PC-3 (cell line): ENCODE measurements around the gene WDR6. TPM values are rescaled to one million over a fixed set of nuclear protein-coding genes. Genes with fewer than 3 reads are reported as not detected.

Experiments used
- ATAC-seq: fragments of 200-7000 bp; cut with Tn5 transposase; 2 replicates; pipeline ENCODE4 v1.9.1; 2020; ENCODE audit warnings: mild to moderate bottlenecking, moderate library complexity
- BruUV-seq: library from RNA; stranded (reverse); fragments of 400-500 nt; replicated peaks from 2 replicates; lab custom pipeline; 2021; lab: Mats Ljungman, UMichigan
- CTCF ChIA-PET: fragments of 300-600 bp; sonication (Branson Sonifier 250); formaldehyde crosslinking; loops from one replicate; lab custom pipeline; 2022; ENCODE audit warnings: antibody characterized with exemption; lab: Charles Lee
- POLR2A ChIA-PET: fragments of 300-600 bp; sonication (Branson Sonifier 250); formaldehyde crosslinking; loops from one replicate; lab custom pipeline; 2022; ENCODE audit warnings: antibody characterized with exemption; ENCODE audit not compliant: unreplicated experiment; lab: Charles Lee
- DNase-seq: peaks from one replicate; pipeline ENCODE4 v3.0.0-alpha.2; 2015
- H2AFZ ChIP-seq: fragments of 300-600 bp; sonication (generic); 2 replicates; pipeline ENCODE4 v1.6.0; 2016; ENCODE audit warnings: antibody characterized with exemption, low read length
- H3F3A ChIP-seq: fragments of 300-600 bp; sonication (generic); one replicate; pipeline ENCODE4 v1.6.0; 2017; ENCODE audit warnings: antibody characterized with exemption, low read length, control low read depth, mild to moderate bottlenecking; ENCODE audit not compliant: unreplicated experiment
- H3K27ac ChIP-seq: fragments of 300-600 bp; sonication (generic); 2 replicates; pipeline ENCODE4 v1.5.1; 2016; ENCODE audit warnings: mild to moderate bottlenecking, low read length
- H3K27me3 ChIP-seq: fragments of 300-600 bp; sonication (generic); 2 replicates; pipeline ENCODE4 v1.6.1; 2016; ENCODE audit warnings: low read length, mixed read lengths
- H3K36me3 ChIP-seq: fragments of 300-600 bp; sonication (generic); 2 replicates; pipeline ENCODE4 v1.6.1; 2016; ENCODE audit warnings: low read depth, mixed run types, low read length, mixed read lengths
- H3K4me1 ChIP-seq: fragments of 300-600 bp; sonication (generic); 2 replicates; pipeline ENCODE4 v1.5.1; 2016; ENCODE audit warnings: low read length; ENCODE audit not compliant: insufficient read depth
- H3K4me2 ChIP-seq: fragments of 300-600 bp; sonication (generic); 2 replicates; pipeline ENCODE4 v1.6.0; 2016; ENCODE audit warnings: low read length
- H3K4me3 ChIP-seq: fragments of 300-600 bp; sonication (generic); 2 replicates; pipeline ENCODE4 v1.5.1; 2016; ENCODE audit warnings: mild to moderate bottlenecking, low read length, mixed read lengths
- H3K79me2 ChIP-seq: fragments of 300-600 bp; sonication (generic); 2 replicates; pipeline ENCODE4 v1.6.1; 2017; ENCODE audit warnings: low read length, mixed read lengths
- H3K9ac ChIP-seq: fragments of 300-600 bp; sonication (generic); 2 replicates; pipeline ENCODE4 v1.6.0; 2016; ENCODE audit warnings: mild to moderate bottlenecking, low read length
- H3K9me2 ChIP-seq: fragments of 300-600 bp; sonication (generic); replicated peaks from 2 replicates; pipeline ENCODE4 v1.6.1; 2016; ENCODE audit warnings: mixed run types, low read length, mixed read lengths
- H3K9me3 ChIP-seq: fragments of 300-600 bp; sonication (generic); 2 replicates; pipeline ENCODE4 v1.6.1; 2016; ENCODE audit warnings: low read length, mixed read lengths
- H4K20me1 ChIP-seq: fragments of 300-600 bp; sonication (generic); 2 replicates; pipeline ENCODE4 v1.6.1; 2016; ENCODE audit warnings: low read length, mixed read lengths
- EZH2 ChIP-seq: fragments of 300-600 bp; sonication (generic); IDR thresholded peaks from one replicate; pipeline ENCODE4 v1.6.1; 2017; ENCODE audit warnings: antibody characterized with exemption, mild to moderate bottlenecking, low read length; ENCODE audit not compliant: unreplicated experiment
- EZH2phosphoT487 ChIP-seq: fragments of 300-600 bp; sonication (generic); IDR thresholded peaks from 2 replicates; pipeline ENCODE4 v1.6.1; 2018; ENCODE audit warnings: mild to moderate bottlenecking, antibody characterized with exemption, low read length, borderline replicate concordance
- intact Hi-C: fragments of 100-400 bp; cut with micrococcal nuclease; formaldehyde crosslinking; loops from 2 replicates; pipeline ENCODE4 v1.9.0; 2023
- total RNA-seq: library from RNA; depleted of rRNA; stranded (reverse); fragments of >200 nt; gene quantifications from 2 replicates; pipeline ENCODE4 v1.2.3, GENCODE V29; 2014
- TF ChIP-seq, protein P1 (sequence below): fragments of 300-600 bp; sonication (generic); conservative IDR thresholded peaks from 2 replicates; pipeline ENCODE4 v1.5.1; 2017; ENCODE audit warnings: antibody characterized with exemption, low read depth, mild to moderate bottlenecking, low read length

WDR6 gene
- total RNA-seq, 1 experiment from 2014 or later = 92.7 TPM

DNA sequence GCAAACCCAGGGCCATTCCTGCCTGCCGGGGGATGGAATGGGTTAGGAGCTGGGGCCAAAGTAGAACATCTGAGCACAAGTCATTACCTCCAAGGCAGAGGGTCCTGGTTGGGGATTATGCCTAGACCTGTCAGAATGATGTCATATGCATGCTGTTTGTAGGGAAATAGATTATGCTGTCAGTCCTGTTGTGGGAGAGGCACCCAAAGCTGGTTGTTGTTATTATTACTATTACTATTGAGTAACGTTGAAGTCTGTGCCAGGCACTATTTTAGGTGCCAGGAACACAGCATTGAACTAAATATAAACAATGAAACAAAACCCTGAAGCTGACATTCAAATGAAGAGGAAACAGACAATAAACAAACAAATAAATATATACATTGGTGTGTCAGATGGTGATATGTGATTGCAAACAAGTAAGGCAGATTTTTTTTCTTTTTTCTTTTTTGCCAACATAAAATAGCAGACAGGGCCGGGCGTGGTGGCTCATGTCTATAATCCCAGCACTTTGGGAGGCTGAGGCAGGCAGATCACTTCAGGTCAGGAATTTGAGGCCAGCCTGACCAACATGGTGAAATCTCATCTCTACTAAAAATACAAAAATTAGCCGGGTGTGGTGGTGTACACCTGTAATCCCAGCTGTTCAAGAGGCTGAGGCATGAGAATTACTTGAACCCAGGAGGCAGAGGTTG lies 15.2 kb upstream of the WDR6 start:
- ChIA-PET CTCF (interaction anchor here (0.5 to 1.6 kb wide), 2 partner anchors 15 to 25 kb away, joined by 3 to 5 read pairs; partner anchors contain the start of gene WDR6), POLR2A (interaction anchor here (1.1 to 1.2 kb wide), 2 partner anchors 15 to 30 kb away, joined by 3 to 5 read pairs; partner anchors contain the start of genes NDUFAF3 and WDR6)
- no peaks in the 10 kb centered on the region for H3K9me3 ChIP-seq
- peak overlapping the region; percentile 90 for H3K4me3 ChIP-seq
- TF ChIP-seq EZH2 (no peak), EZH2phosphoT487 (no peak)
- TF ChIP-seq, protein P1, sequence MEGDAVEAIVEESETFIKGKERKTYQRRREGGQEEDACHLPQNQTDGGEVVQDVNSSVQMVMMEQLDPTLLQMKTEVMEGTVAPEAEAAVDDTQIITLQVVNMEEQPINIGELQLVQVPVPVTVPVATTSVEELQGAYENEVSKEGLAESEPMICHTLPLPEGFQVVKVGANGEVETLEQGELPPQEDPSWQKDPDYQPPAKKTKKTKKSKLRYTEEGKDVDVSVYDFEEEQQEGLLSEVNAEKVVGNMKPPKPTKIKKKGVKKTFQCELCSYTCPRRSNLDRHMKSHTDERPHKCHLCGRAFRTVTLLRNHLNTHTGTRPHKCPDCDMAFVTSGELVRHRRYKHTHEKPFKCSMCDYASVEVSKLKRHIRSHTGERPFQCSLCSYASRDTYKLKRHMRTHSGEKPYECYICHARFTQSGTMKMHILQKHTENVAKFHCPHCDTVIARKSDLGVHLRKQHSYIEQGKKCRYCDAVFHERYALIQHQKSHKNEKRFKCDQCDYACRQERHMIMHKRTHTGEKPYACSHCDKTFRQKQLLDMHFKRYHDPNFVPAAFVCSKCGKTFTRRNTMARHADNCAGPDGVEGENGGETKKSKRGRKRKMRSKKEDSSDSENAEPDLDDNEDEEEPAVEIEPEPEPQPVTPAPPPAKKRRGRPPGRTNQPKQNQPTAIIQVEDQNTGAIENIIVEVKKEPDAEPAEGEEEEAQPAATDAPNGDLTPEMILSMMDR = no peak
- H3K4me2 ChIP-seq = peak overlapping the region; percentile 94
- peaks cover 22% of the 10 kb centered on the region for H3K4me1 ChIP-seq
- ATAC-seq (no peak), DNase-seq (no peak)
- peaks cover 48% of the 10 kb centered on the region for H3K79me2 ChIP-seq
- BruUV-seq = no TSS peak
- H3K27ac ChIP-seq = no peak overlapping the region
- no peaks in the 10 kb centered on the region for H3K36me3 ChIP-seq
- H2AFZ ChIP-seq = no peak overlapping the region
- no peaks in the 10 kb centered on the region for H3K27me3 ChIP-seq
- H3F3A ChIP-seq = no peaks in the 10 kb centered on the region
- H3K9ac ChIP-seq = no peak overlapping the region
- no peaks in the 10 kb centered on the region for H4K20me1 ChIP-seq
- intact Hi-C loops = loop anchor here (1.0 kb wide), 1 partner anchor 15 kb away; the partner anchor contains the start of gene WDR6
- H3K9me2 ChIP-seq = no peaks in the 10 kb centered on the region

DNA sequence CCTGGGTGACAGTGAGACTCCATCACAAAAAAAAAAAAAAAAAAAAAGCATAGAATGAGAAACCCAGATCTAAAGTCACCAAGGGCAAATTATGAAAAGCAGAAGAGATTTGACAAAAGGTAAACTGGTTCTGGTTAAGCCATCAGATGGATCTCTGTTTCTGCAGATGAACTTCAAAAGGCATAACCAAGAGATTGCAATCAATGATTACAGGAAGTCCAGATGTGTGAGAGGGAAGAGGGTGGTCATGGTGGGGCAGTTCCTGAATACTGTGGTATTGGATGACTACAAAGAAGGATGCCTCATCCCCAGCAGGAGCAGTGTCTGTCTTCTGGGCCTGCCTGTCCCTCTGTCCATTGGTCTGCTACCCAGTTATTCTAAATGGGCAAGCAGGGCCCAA lies 13.4 kb upstream of the WDR6 start:
- Histone ChIP-seq H3K9me3 (no peaks in the 10 kb centered on the region), H2AFZ (no peak overlapping the region), H3K36me3 (no peaks in the 10 kb centered on the region), H3K27ac (no peak overlapping the region), H3K79me2 (peaks cover 48% of the 10 kb centered on the region), H3K9me2 (no peaks in the 10 kb centered on the region), H3K27me3 (no peaks in the 10 kb centered on the region), H3K4me3 (no peak overlapping the region), H3F3A (no peaks in the 10 kb centered on the region), H3K4me1 (peaks cover 22% of the 10 kb centered on the region), H4K20me1 (no peaks in the 10 kb centered on the region), H3K9ac (no peak overlapping the region), H3K4me2 (no peak overlapping the region)
- TF ChIP-seq EZH2phosphoT487 (no peak), EZH2 (no peak)
- TF ChIP-seq, protein P1 = no peak
- ChIA-PET CTCF (no interaction called here), POLR2A (no interaction called here)
- BruUV-seq = no TSS peak
- intact Hi-C loops = no loop called here
- DNase-seq = no peak
- no peak for ATAC-seq

DNA sequence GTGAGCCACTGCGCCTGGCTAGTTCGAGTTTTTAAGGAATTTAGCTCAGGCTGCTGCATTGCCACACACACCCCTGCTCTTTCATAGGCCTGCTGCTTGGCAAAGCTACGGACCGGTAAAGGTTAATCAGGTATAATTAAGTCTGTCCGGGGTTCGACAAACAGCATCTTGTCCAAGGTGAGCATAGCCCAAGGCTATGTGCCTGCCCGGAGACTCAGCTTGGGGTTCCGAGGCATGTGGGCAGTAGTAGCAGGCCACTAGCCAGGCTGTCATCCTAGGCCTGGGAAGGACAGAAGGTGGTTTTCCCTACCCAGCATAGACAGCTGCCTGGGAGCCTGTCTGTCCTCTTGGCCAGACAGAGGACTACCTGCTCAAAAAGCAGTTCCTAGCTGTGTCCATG lies 10.6 kb upstream of the WDR6 start:
- ATAC-seq (no peak), DNase-seq (no peak)
- no TSS peak for BruUV-seq
- Histone ChIP-seq H3K4me3 (no peak overlapping the region), H3K9me3 (no peaks in the 10 kb centered on the region), H2AFZ (no peak overlapping the region), H3K9me2 (no peaks in the 10 kb centered on the region), H3K79me2 (peaks cover 25% of the 10 kb centered on the region), H4K20me1 (no peaks in the 10 kb centered on the region), H3K9ac (no peak overlapping the region), H3K4me1 (peaks cover 6% of the 10 kb centered on the region; the same call in 1 of the 2 replicates), H3K27ac (no peak overlapping the region), H3K36me3 (no peaks in the 10 kb centered on the region), H3K27me3 (no peaks in the 10 kb centered on the region), H3F3A (no peaks in the 10 kb centered on the region), H3K4me2 (no peak overlapping the region)
- no peak for TF ChIP-seq EZH2
- TF ChIP-seq EZH2phosphoT487 = no peak
- TF ChIP-seq, protein P1 = no peak
- ChIA-PET POLR2A (no interaction called here), CTCF (no interaction called here)
- intact Hi-C loops = no loop called here
